Left ventricle myocardium superior (tissue), 1 donor: Measurements from ENCODE around the gene SIVA1. TPM values are rescaled to one million over a fixed set of nuclear protein-coding genes. Genes with fewer than 3 reads are reported as not detected.

Experiments used
- ATAC-seq: fragments of 200-7000 bp; cut with Tn5 transposase; one replicate; pipeline ENCODE4 v1.9.1; 2020; ENCODE audit warnings: mild to moderate bottlenecking, moderate library complexity
- DNase-seq: peaks from one replicate; pipeline ENCODE4 v3.0.0-alpha.2; 2020
- intact Hi-C: fragments of 100-400 bp; cut with micrococcal nuclease; formaldehyde crosslinking; loops from one replicate; pipeline ENCODE4 v1.11.0; 2022
- total RNA-seq: library from RNA; stranded (reverse); fragmentation: NEBNext Ultra II Directional; extraction: Animal tissue kit (Norgen Biotek cat#: 25700); gene quantifications from one replicate; pipeline ENCODE4 v1.2.1, GENCODE V29; 2021
- donor health status: DM: no; HTN: yes; CAD: no; lungs with severe emphysema.

Gene SIVA1
- total RNA-seq, 1 donor from 2014 or later = 65.1 TPM

GRCh38 chr14:104799244-104800014 is 46.5 kb downstream of the SIVA1 start:
- ATAC-seq = no peak
- no peak for DNase-seq
- intact Hi-C loops = no loop called here

- DNase-seq (peak; percentile 94), ATAC-seq (peak; percentile 76)
- intact Hi-C loops = no loop called here
These were observed 47.2 kb downstream of the SIVA1 start for GRCh38 chr14:104800015-104800770.

GRCh38 chr14:104800771-104801519 is 48.0 kb downstream of the SIVA1 start, which contains the start of gene ZBTB42:
ZBTB42 (plus strand) TSS chr14:104801101; CDS start chr14:104801198, 97 bp downstream.
- ATAC-seq (peak; percentile 50), DNase-seq (peak; percentile 64)
- intact Hi-C loops = no loop called here

GRCh38 chr14:104801520-104802393 is 48.8 kb downstream of the SIVA1 start:
- intact Hi-C loops = no loop called here
- ATAC-seq (no peak), DNase-seq (no peak)

- DNase-seq (no peak), ATAC-seq (no peak)
- intact Hi-C loops = no loop called here
These were observed 49.6 kb downstream of the SIVA1 start for GRCh38 chr14:104802394-104803184.

- ATAC-seq = no peak
- intact Hi-C loops = no loop called here
- no peak for DNase-seq
These were observed 50.4 kb downstream of the SIVA1 start for GRCh38 chr14:104803280-104803911.

- DNase-seq = no peak
- no peak for ATAC-seq
- intact Hi-C loops = no loop called here
These were observed 51.0 kb downstream of the SIVA1 start for GRCh38 chr14:104803912-104804410.

- no peak for ATAC-seq
- intact Hi-C loops = no loop called here
- DNase-seq = no peak
These were observed 51.8 kb downstream of the SIVA1 start for GRCh38 chr14:104804481-104805325.

GRCh38 chr14:104805326-104805678 is 52.4 kb downstream of the SIVA1 start:
- intact Hi-C loops = no loop called here
- ATAC-seq = peak; percentile 59
- no peak for DNase-seq

GRCh38 chr14:104805941-104806624 is 53.1 kb downstream of the SIVA1 start:
- peak; percentile 17 for DNase-seq
- ATAC-seq = no peak
- intact Hi-C loops = no loop called here

GRCh38 chr14:104806625-104807465 is 53.9 kb downstream of the SIVA1 start:
- DNase-seq (no peak), ATAC-seq (no peak)

GRCh38 chr14:104808456-104808855 is 55.5 kb downstream of the SIVA1 start:
- intact Hi-C loops = no loop called here
- ATAC-seq = no peak
- DNase-seq = no peak

More at GRCh38 chr14:104806625-104807465, 53.9 kb downstream of the SIVA1 start:
- intact Hi-C loops = no loop called here
